GM12864 (cell line): ENCODE results near the gene AXIN1.
A peak's percentile ranks its signal among the peaks of the same experiment; 100 is the strongest.
"Not testable (repeated sequence)": the region's sequence is repeated elsewhere in the genome, so short reads cannot be mapped to it uniquely, and the experiment has no call there.

ENCODE experiments used
- DNase-seq: peaks from one replicate; pipeline ENCODE4 v3.0.0-alpha.2; 2011; ENCODE audit warnings: low read depth
- H3K4me3 ChIP-seq: 2 replicates; pipeline ENCODE4 v1.5.1; 2011; ENCODE audit warnings: mild to moderate bottlenecking, low read depth, low read length, control low read depth
- CTCF ChIP-seq: IDR thresholded peaks from 2 replicates; pipeline ENCODE4 v1.5.1; 2011; ENCODE audit warnings: low read depth, mild to moderate bottlenecking, moderate library complexity, low read length, control low read depth, inconsistent platforms; ENCODE audit errors: missing control alignments

Gene AXIN1

GRCh38 chr16:389352-389751, 36.8 kb upstream of the AXIN1 start:
- TF ChIP-seq CTCF = no peak
- DNase-seq = no peak
- H3K4me3 ChIP-seq = no peak overlapping the region

GRCh38 chr16:387761-388666, 35.5 kb upstream of the AXIN1 start:
- not testable (repeated sequence) for H3K4me3 ChIP-seq, DNase-seq

GRCh38 chr16:386641-387156, 34.2 kb upstream of the AXIN1 start:
- DNase-seq = no peak
- TF ChIP-seq CTCF = no peak
- H3K4me3 ChIP-seq = no peak overlapping the region

DNA sequence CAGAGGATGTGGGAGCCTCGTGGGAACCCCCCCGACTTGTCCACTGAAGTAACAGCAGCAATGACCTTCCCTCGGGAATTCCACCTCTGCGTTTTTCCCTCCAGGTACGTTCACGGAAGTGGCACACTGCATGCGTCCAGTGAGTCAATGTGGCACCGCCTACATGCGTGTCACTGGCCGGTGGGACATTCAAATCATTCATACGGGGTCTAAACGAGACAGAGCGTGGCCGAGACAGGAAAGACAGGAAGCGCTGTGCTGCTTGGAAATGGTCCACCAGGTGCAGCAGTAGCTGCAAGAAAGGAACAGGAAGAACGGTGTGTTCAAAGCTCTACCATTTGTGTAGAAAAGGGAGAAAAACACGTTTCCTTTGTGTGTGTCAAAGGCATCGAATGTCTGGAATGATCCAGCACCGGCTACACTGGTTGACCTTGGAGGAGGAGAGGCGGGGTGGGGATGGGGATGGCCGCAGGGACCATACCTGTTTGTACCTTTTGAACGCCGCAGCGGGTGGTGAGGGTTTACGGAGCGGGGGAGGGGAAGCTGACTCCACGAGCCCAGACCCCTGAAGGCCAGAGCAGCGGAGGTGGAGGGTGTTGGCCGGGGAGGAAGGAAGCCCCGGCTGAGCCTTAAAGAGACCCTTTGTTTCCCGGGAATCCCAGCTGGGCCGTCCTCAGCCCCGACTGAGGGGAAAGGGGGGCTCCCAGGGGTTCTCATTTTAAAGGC, 31.0 kb upstream of the AXIN1 start:
- peak overlapping the region; percentile 76 for H3K4me3 ChIP-seq

GRCh38 chr16:381789-382717, 29.5 kb upstream of the AXIN1 start, which contains the start of gene PGAP6:
TSS of gene PGAP6 (minus strand) at chr16:381978. CDS start at chr16:381821, 157 bp downstream.
- peak within 1 kb of the TSS; percentile 94 for H3K4me3 ChIP-seq
- no peak for TF ChIP-seq CTCF
- DNase-seq = no peak

More for the DNA sequence above, 31.0 kb upstream of the AXIN1 start:
- no peak for TF ChIP-seq CTCF
- DNase-seq = peak; percentile 63

DNA sequence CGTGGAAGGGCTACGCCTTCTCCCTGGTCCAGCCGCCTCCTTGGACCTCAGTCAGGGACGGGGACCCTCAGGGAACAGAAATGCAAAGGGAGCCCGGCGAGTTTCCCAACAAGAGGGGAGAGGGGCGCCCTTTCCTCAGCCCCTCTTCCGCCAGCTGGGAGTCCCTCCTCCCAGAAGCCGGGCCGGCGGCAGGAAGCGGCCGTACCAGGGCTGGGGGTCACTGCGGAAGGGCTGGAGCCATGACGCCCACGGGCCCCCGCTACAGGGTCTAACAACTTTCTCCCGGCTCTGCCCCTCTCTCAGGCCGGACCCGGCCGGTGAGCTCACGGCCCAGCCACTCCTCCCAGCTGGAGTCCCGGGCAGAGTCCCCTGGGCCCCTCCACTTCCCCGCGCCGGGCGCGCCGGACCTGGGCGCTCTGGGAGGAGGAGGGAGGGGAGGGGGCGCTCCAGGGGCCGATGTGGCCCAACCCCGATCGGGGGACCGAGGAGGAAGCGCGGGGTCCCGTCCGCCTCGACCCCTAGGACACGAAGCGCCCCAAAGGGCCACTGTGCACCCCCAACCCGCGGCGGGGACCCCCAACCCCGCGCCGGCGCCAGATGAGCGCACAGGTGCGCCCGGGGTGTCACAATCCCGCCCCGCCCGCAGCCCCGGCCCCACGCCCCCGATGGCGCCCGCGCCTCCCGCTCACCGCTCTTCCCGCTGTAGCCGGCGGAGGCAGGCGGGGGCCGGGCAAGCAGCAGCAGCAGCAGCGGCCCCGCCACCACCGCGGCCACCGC, 28.7 kb upstream of the AXIN1 start:
- TF ChIP-seq CTCF = no peak
- peak overlapping the region; percentile 94 for H3K4me3 ChIP-seq
- no peak for DNase-seq
